Stimulated activated CD4-positive, alpha-beta T cell treated with anti-CD3 and anti-CD28 coated beads, Interleukin-4, amount 100 ng/mL, for 4 hours (primary cell): Measurements from ENCODE around the gene ATG7.
"Not testable (repeated sequence)": the region's sequence is repeated elsewhere in the genome, so short reads cannot be mapped to it uniquely, and the experiment has no call there.

Experiments
- DNase-seq, 2 experiments: peaks; one replicate each; pipeline ENCODE4 v3.0.0-alpha.2; 2020

Gene ATG7

GRCh38 chr3:11511606-11512005 is 239.4 kb downstream of the ATG7 start:
- DNase-seq: not testable (repeated sequence)

- DNase-seq: not testable (repeated sequence)
Observed at GRCh38 chr3:11513125-11513816, 241.1 kb downstream of the ATG7 start.

- DNase-seq: no peak
Observed at GRCh38 chr3:11513817-11514135, 241.6 kb downstream of the ATG7 start.

GRCh38 chr3:11514191-11514821 is 242.1 kb downstream of the ATG7 start:
- DNase-seq: no peak

- no peak for DNase-seq
Observed at GRCh38 chr3:11517601-11518000, 245.4 kb downstream of the ATG7 start.

GRCh38 chr3:11521167-11521566 is 249.0 kb downstream of the ATG7 start:
- DNase-seq: no peak

- DNase-seq: no peak
Observed at GRCh38 chr3:11522398-11522715, 250.2 kb downstream of the ATG7 start.

- no peak for DNase-seq
Observed at GRCh38 chr3:11522953-11523571, 250.9 kb downstream of the ATG7 start.

- DNase-seq: no peak
Observed at GRCh38 chr3:11523572-11524101, 251.4 kb downstream of the ATG7 start.

- DNase-seq: not testable (repeated sequence)
Observed at GRCh38 chr3:11526121-11526520, 253.9 kb downstream of the ATG7 start.

GRCh38 chr3:11529281-11529680 is 257.1 kb downstream of the ATG7 start:
- DNase-seq: no peak

- no peak for DNase-seq
Observed at GRCh38 chr3:11530153-11530721, 258.0 kb downstream of the ATG7 start.

GRCh38 chr3:11532931-11533391 is 260.8 kb downstream of the ATG7 start:
- DNase-seq: no peak

GRCh38 chr3:11534011-11534792 is 262.0 kb downstream of the ATG7 start:
- no peak for DNase-seq

GRCh38 chr3:11534793-11535101 is 262.6 kb downstream of the ATG7 start:
- DNase-seq: no peak

GRCh38 chr3:11535243-11535960 is 263.2 kb downstream of the ATG7 start:
- no peak for DNase-seq

GRCh38 chr3:11536132-11536935 is 264.1 kb downstream of the ATG7 start:
- no peak for DNase-seq

GRCh38 chr3:11536936-11537612 is 264.9 kb downstream of the ATG7 start:
- no peak for DNase-seq

GRCh38 chr3:11538581-11538980 is 266.4 kb downstream of the ATG7 start:
- DNase-seq: no peak

GRCh38 chr3:11539218-11539617 is 267.0 kb downstream of the ATG7 start:
- DNase-seq: no peak

GRCh38 chr3:11539677-11540076 is 267.5 kb downstream of the ATG7 start:
- DNase-seq: no peak
